ENCODE data around the gene RNF157. TPM values are rescaled to one million over a fixed set of nuclear protein-coding genes. Genes with fewer than 3 reads are reported as not detected.
A peak's percentile ranks its signal among the peaks of the same experiment; 100 is the strongest.

RNF157 gene
- total and polyA plus RNA-seq, 9 of the 15 experiments (the other 6 are each of a cell fraction or from before 2014, with no cell fraction given) = 8.1 to 31.7 (median 20.8) TPM

DNA sequence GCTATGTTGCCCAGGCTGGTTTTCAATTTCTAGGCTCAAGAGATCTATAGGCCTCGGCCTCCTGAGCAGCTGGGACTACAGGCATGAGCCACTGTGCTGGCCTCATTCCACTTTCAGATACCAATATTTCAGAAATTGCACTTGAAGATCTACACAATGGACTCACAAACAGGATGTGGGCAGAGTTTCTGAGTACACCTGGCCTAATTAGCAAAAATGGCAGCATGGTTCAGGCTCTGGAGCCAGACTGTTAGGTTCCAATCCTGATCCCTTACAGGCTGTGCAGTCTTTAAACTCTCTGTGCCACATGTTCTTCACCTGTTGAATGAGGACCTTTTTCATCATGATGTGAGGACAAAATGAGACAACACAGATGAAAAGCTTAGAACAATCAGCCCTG, 32.2 kb downstream of the RNF157 start (continued):
- TF ChIP-seq ETV5 (CRISPR knock-in tag; IDR thresholded peaks at IDR 0.05; ENCODE audit: low read depth) (no peak), NFE2 (IDR thresholded peaks at IDR 0.05; ENCODE audit: low read depth) (no peak)

DNA sequence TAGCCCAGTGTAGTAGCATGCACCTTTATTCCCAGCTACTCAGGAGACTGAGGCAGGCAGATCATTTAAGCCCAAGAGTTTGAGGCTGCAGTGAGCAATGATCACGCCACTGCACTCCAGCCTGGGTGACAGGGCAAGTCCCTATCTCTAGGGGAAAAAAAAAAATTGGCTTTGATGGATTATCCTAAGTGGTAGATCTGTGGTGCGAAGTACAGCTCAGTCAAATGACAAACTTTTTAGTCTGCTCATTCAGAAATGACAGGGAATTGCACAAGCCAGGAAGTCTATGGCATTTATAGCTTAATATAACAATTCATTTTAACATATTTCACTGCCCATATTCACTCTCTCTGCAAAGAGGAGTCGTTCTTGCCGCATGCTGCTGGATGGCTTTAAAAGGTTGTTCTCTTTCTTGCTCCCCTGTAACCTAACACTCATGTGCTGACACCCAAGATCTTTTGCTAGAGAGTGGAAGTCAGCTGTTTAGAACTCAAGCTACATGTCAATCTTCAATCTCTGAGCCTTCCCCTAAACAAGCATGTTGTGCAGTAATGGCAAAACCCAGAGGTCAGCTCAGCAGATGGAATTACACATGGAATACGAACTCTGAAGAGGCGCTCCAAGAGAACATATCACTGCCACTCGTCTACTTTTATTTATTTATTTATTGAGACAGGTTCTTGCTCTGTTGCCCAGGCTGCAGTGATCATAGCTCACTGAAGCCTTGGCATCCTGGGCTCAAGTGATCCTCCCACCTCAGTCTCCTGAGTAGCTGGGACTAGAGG, 32.8 kb downstream of the RNF157 start:
- Histone ChIP-seq H3K9me1 (ENCODE audit: control insufficient read depth, insufficient read depth, low read length) (no peaks in the 10 kb centered on the region), H3K9ac (ENCODE audit: insufficient read depth in 1 of 2, low read depth in 2 of 2, low read length in 2 of 2) (no peak overlapping the region), H3K79me2 (ENCODE audit: control insufficient read depth, insufficient read depth, low read length) (no peaks in the 10 kb centered on the region), H3K4me1 (replicated peaks in 1 of 2; ENCODE audit: control insufficient read depth in 2 of 2, insufficient read depth in 2 of 2, low read length in 2 of 2) (no peaks in the 10 kb centered on the region; a peak in 1 of 5 replicates), H3K9me3 (replicated peaks; ENCODE audit: control insufficient read depth, insufficient read depth, low read depth, low read length) (no peaks in the 10 kb centered on the region), H3K27me3 (ENCODE audit: control insufficient read depth in 2 of 2, insufficient read depth in 2 of 2, low read length in 2 of 2) (no peaks in the 10 kb centered on the region), H3K4me2 (ENCODE audit: insufficient read depth, low read length) (no peak overlapping the region), H2AFZ (ENCODE audit: low read depth, low read length) (no peak overlapping the region), H3K27ac (ENCODE audit: extremely low read depth, low read depth, low read length) (no peak overlapping the region), H3K4me3 (no peak overlapping the region), H3K36me3 (ENCODE audit: control insufficient read depth, insufficient read depth, low read length) (peaks cover 54% of the 10 kb centered on the region; the same call in 2 of the 3 replicates), H4K20me1 (replicated peaks; ENCODE audit: control insufficient read depth, insufficient read depth, low read length) (no peaks in the 10 kb centered on the region)
- ATAC-seq = no peak
- intact Hi-C loops (cut with micrococcal nuclease) (no loop called here), in situ Hi-C loops (cut with MboI) (no loop called here)
- peak; percentile 58 for FAIRE-seq
- DNase-seq (ENCODE audit: extremely low read depth in 1 of 4, low spot score in 3 of 4) = no peak
- WGBS (ENCODE audit: insufficient coverage, low coverage, missing lambda C conversion rate) = 73% methylated on average over 7 of the region's 7 CpGs
- BruUV-seq (replicated peaks) = no TSS peak
- CTCF ChIA-PET (ENCODE audit: low intra/inter-chr PET ratio) = no interaction called here
- POLR2A ChIA-PET = interaction anchor here (0.6 to 2.8 kb wide), 11 partner anchors 10 to 71 kb away, joined by 3 to 15 read pairs (median 4); no protein-coding TSS in a partner anchor
- TF ChIP-seq MECOM (CRISPR knock-in tag; IDR thresholded peaks at IDR 0.05) (no peak), RBBP5 (IDR thresholded peaks at IDR 0.05; ENCODE audit: borderline replicate concordance, insufficient read depth, low read length, poor library complexity, severe bottlenecking) (peak; percentile 23), RBM39 (optimal IDR thresholded peaks at IDR 0.05; ENCODE audit: low read depth, low read length) (no peak), NELFE (IDR thresholded peaks at IDR 0.05; ENCODE audit: insufficient read depth, insufficient read length) (no peak)
- TF ChIP-seq, protein P1, sequence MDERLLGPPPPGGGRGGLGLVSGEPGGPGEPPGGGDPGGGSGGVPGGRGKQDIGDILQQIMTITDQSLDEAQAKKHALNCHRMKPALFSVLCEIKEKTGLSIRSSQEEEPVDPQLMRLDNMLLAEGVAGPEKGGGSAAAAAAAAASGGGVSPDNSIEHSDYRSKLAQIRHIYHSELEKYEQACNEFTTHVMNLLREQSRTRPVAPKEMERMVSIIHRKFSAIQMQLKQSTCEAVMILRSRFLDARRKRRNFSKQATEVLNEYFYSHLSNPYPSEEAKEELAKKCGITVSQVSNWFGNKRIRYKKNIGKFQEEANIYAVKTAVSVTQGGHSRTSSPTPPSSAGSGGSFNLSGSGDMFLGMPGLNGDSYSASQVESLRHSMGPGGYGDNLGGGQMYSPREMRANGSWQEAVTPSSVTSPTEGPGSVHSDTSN (CRISPR knock-in tag; IDR thresholded peaks at IDR 0.05; ENCODE audit: low read depth) = no peak
- TF ChIP-seq, protein P1 (tag; conservative IDR thresholded peaks at IDR 0.05; ENCODE audit: low read depth) = peak; percentile 79
- TF ChIP-seq, protein P2, sequence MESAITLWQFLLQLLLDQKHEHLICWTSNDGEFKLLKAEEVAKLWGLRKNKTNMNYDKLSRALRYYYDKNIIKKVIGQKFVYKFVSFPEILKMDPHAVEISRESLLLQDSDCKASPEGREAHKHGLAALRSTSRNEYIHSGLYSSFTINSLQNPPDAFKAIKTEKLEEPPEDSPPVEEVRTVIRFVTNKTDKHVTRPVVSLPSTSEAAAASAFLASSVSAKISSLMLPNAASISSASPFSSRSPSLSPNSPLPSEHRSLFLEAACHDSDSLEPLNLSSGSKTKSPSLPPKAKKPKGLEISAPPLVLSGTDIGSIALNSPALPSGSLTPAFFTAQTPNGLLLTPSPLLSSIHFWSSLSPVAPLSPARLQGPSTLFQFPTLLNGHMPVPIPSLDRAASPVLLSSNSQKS (CRISPR knock-in tag; IDR thresholded peaks at IDR 0.05) = no peak
- TF ChIP-seq, protein P3, sequence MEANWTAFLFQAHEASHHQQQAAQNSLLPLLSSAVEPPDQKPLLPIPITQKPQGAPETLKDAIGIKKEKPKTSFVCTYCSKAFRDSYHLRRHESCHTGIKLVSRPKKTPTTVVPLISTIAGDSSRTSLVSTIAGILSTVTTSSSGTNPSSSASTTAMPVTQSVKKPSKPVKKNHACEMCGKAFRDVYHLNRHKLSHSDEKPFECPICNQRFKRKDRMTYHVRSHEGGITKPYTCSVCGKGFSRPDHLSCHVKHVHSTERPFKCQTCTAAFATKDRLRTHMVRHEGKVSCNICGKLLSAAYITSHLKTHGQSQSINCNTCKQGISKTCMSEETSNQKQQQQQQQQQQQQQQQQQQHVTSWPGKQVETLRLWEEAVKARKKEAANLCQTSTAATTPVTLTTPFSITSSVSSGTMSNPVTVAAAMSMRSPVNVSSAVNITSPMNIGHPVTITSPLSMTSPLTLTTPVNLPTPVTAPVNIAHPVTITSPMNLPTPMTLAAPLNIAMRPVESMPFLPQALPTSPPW (CRISPR knock-in tag; IDR thresholded peaks at IDR 0.05) = no peak
